GM19023 (cell line): ENCODE results near the gene TAF11L13.

Experiments used
- ATAC-seq: cut with Tn5 transposase; IDR thresholded peaks from one replicate; pipeline ENCODE4 v1.9.1; 2021; ENCODE audit warnings: mild to moderate bottlenecking, moderate library complexity; ENCODE audit not compliant: unreplicated experiment

The TAF11L13 gene

GRCh38 chr5:17678751-17679324 is 47.0 kb downstream of the TAF11L13 start:
- ATAC-seq: no peak

GRCh38 chr5:17679597-17680203 is 47.8 kb downstream of the TAF11L13 start:
- no peak for ATAC-seq

- no peak for ATAC-seq
These were observed 48.8 kb downstream of the TAF11L13 start for GRCh38 chr5:17680737-17681136.
